Fibroblast of villous mesenchyme (primary cell): ENCODE measurements around the gene MBNL1. TPM values are rescaled to one million over a fixed set of nuclear protein-coding genes. Genes with fewer than 3 reads are reported as not detected.

Source experiments
- DNase-seq: peaks from one replicate; pipeline ENCODE4 v3.0.0-alpha.2; 2010; ENCODE audit warnings: low read depth
- H3K4me3 ChIP-seq: 2 replicates; pipeline ENCODE4 v1.5.1; 2011; ENCODE audit warnings: low read depth, mild to moderate bottlenecking, low read length
- CTCF ChIP-seq: IDR thresholded peaks from 2 replicates; pipeline ENCODE4 v1.5.1; 2012; ENCODE audit warnings: low read depth, mild to moderate bottlenecking, low read length; ENCODE audit not compliant: insufficient read depth
- total RNA-seq: library from RNA; depleted of rRNA; stranded (reverse); fragments of >200 nt; gene quantifications from 2 replicates; pipeline ENCODE4 v1.2.3, GENCODE V29; 2012

The MBNL1 gene
- total RNA-seq, 1 donor, result 440 TPM

GRCh38 chr3:152404976-152405375 lies 136.2 kb downstream of the MBNL1 start:
- H3K4me3 ChIP-seq, result no peak overlapping the region
- no peak for TF ChIP-seq CTCF
- DNase-seq, result no peak

- peak; percentile 98 for DNase-seq
- TF ChIP-seq CTCF, result no peak
- H3K4me3 ChIP-seq, result peak overlapping the region; percentile 35
Measured at GRCh38 chr3:152405915-152406802, 137.4 kb downstream of the MBNL1 start.

- no peak for TF ChIP-seq CTCF
- H3K4me3 ChIP-seq, result no peak overlapping the region
- DNase-seq, result no peak
Measured at GRCh38 chr3:152413240-152413639, 144.5 kb downstream of the MBNL1 start.

GRCh38 chr3:152416808-152417580 lies 148.3 kb downstream of the MBNL1 start:
- H3K4me3 ChIP-seq, result no peak overlapping the region
- no peak for DNase-seq

GRCh38 chr3:152419748-152420147 lies 151.0 kb downstream of the MBNL1 start:
- no peak for DNase-seq
- TF ChIP-seq CTCF, result no peak
- H3K4me3 ChIP-seq, result no peak overlapping the region

More at GRCh38 chr3:152416808-152417580, 148.3 kb downstream of the MBNL1 start:
- no peak for TF ChIP-seq CTCF

GRCh38 chr3:152421162-152421561 lies 152.4 kb downstream of the MBNL1 start:
- no peak overlapping the region for H3K4me3 ChIP-seq
- DNase-seq, result no peak
- TF ChIP-seq CTCF, result no peak
